ENCODE results near the gene ELMOD1.

Gene ELMOD1

DNA sequence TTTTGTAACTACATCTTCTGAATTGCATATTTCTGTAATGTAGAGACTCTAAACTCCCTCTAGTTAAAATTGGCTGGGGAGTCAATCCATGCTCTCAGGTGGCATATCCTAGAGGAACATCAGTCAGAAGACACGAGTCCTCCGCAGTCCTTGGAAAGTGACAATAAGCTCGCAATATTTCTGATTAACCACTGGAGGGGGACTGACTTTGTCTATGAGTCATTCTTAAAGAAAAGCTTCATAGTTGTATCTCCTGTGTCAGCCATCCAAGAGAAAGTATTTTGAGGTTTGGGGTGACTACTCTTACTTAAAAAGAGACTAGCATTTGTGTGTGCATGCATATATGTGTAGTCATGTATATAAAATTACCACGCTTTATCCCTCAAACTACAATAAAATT lies 60.7 kb downstream of the ELMOD1 start:
- DNase-seq: no peak

DNA sequence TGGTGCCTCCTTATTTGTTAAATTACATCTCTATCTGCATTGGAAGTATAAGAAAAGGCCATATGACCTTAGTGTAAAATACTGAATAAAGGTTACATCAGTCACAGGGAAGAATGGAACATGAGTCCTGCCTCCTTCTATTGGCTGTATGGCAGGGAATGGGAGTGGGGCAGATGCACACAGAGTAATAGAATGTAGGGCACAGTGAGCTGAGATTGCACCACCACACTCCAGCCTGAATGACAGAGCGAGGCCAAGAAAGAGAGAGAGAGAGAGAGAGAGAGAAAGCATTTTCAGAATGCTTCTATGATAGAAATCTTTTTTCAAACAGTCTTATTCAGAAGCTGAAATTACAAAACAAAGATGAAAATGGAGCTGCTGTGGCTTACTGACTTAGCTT lies 62.1 kb downstream of the ELMOD1 start:
- no peak for DNase-seq

DNA sequence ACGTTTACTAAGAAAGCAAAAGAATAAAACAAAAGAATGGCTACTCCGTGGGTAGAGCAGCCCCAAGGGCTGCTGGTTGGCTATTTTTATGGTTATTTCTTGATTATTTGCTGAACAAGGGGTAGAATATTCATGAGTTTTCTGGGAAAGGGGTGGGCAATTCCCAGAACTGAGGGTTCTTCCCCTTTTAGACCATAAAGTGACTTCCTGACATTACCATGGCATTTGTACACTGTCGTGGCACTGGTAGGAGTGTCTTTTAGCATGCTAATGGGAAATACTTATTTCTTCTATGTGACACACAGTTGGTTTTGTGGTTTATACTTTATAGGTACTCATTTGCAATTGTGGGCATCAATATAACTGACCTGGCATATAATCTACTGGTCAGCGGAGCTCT lies 64.7 kb downstream of the ELMOD1 start:
- DNase-seq: no peak

DNA sequence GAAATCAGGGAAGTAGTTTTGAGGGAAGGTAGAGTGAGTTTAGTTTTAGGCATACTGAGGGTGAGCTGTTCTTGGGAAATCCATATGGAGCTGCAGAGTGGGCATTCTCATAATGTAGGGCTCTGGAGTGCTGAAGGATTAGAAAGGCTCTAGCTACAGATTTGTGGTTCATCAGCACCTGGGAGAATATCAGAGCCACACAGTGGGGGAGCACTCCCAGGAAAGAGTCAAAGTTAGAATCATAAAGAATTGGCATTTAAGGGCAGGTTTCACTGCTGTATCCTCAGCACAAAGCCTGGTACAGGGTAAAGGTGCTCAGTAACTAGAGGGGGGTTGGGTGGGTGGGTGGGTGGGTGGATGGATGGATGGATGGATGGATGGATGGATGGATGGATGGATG lies 68.4 kb downstream of the ELMOD1 start:
- DNase-seq: no peak

DNA sequence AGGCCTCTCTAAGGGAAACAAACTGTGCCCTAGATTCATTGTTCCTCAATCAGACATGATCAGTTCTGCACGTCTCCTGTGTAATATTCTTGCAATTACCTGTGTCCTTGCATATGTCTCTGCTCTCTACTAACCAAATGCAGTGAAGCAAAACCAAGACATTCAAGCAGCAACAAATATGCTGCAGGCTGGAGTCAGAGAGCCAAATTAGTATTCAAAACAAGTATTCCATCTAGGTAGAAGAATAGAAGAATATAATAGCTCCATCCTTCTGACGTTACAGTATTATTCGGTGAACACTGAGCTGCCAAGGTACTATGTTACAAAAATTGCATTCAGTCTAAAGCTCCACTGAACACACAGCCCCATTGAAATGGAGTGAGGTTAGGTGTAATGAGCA lies 69.1 kb downstream of the ELMOD1 start:
- no peak for DNase-seq

DNA sequence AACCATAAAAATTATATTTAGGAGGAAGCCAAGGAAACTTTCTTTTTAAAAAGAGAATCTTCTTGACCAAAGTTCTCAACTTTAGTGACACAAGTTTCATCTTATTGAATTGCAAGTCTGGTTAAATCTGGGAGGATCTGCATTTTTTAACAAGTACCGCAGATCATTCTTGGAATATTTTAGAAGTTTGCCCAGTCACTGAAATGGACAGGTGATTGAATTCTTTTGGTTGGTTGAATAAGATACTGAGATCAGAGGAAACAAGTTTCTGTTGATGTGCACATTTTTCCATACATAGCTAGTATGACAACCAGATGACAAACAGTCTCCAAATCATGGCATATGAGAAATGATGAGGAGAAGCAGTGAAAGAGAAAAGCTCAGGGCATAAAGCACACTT lies 70.7 kb downstream of the ELMOD1 start:
- no peak for DNase-seq

DNA sequence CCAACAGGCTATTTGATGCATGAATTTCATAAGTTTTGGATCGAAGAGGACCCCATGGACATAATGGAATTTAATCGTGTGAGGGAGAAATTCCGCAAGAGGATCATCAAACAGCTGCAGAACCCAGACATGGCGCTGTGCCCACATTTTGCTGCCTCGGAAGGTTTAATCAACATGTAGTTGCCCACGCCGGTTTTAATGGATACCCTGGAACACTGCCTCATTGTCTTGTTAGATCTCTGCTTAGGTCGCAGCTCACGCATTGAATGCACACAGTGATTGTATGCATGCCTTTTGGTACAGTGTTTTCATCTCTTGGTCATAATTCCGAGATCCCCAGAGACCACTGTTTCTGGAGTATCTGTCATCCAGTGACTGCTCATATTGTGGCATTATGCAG lies 74.1 kb downstream of the ELMOD1 start:
- no peak for DNase-seq

DNA sequence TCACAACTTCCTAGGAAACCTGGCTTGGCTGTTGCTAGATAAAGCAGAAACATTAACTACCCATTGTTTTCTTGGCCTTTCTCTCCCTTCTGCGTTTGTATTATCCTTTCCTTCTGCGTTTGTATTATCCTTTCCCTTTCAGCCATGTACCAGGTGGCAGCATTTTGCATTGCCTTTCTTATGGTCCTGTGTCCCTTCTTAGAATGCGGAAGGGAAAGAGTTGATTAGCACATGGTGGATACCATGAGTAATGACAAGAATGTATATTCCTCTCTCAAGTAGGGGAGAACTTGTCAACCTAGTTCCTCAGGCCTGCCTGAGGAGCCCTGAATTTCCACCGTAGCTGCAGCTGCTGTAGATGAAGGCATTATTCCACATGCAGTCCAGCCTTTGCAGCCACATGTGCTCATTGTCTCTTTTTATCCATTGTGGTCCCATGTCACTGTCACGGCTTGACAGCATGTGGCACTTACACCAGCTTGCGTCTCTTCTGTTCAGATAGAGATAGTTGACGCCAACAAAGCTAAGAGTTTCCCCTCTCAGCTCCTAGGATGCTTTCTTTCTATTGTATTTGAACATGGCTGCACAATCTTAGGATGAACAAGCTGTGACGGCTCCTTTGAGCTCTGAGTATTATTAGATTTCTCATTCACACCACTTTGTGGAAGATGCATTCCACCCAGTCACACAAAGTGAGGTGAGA lies 76.1 kb downstream of the ELMOD1 start:
- no peak for DNase-seq

DNA sequence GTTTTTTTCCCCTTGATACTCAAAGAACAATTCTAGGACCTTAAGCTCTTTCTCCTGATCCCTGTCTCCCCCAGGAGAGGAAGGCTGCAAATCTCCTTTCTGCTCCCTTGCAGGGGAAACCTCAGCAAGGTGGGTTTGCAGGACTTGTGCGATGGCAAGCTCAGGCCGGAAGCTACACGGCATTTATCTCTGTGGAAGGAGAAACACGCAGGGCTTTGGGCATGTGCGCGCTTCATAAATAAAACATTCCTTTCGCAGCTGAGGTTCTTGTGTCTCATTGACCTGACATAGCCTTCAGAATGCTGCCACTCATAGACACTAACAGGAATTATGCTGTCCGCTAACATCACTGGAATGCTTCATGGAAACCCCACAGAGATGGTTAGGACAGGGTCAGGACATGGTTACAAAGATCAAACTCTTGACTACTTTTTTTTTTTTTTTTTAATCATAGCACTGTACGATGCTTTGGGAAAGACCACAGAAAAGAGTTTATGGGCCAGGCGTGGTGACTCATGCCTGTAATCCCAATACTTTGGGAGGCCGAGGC lies 78.3 kb downstream of the ELMOD1 start:
- no peak for DNase-seq

DNA sequence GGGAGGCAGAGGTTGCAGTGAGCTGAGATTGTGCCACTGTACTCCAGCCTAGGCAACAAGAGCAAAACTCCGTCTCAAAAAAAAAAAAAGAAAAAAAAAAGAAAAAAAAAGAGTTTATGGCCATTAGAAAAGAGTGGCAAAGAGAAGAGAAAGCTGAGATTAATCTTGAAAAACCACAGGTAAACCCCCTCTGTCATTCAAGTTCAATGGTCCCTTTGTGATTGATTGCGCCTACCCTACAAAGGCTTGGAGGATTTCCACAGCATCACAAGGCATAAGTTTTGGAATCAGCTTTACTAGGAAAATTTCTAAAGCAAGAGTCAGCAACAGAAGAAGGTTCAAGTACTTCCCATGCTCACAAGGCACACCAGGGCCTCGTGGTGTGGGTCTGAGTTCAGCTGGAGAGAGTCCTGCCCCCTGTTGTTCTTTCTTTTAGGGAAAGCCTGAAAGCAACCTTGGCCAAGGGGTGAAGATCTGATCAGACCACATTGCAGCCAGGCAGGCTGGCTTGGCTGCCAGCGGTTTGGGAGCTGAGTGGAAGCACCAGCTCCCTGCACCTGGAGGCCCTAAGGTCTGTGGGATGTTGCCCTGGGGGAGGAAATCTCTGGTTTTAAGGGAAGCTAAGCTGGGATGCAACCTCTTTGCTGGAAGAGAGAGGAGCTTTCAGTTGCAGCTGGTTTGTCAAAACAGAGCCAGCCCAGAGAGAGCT lies 79.1 kb downstream of the ELMOD1 start:
- DNase-seq: no peak

DNA sequence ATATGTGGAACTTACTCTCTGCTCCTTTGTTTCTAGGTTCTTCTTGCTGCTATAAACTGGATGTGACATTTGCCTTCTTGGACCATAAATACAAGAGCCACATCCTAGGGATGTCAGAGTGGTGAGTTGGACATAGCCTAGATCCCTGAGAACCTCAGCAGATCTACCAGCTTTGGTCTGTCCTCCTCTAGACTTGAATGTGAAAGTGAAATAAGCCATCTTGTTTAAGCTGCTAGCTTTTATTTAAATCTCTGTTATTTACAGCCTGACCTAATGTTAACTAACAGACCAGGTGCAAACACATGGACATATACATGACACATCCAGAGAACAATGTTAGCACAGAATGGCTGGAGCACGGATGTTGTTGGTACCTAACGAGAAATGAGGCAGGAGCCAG lies 85.0 kb downstream of the ELMOD1 start:
- DNase-seq: no peak

DNA sequence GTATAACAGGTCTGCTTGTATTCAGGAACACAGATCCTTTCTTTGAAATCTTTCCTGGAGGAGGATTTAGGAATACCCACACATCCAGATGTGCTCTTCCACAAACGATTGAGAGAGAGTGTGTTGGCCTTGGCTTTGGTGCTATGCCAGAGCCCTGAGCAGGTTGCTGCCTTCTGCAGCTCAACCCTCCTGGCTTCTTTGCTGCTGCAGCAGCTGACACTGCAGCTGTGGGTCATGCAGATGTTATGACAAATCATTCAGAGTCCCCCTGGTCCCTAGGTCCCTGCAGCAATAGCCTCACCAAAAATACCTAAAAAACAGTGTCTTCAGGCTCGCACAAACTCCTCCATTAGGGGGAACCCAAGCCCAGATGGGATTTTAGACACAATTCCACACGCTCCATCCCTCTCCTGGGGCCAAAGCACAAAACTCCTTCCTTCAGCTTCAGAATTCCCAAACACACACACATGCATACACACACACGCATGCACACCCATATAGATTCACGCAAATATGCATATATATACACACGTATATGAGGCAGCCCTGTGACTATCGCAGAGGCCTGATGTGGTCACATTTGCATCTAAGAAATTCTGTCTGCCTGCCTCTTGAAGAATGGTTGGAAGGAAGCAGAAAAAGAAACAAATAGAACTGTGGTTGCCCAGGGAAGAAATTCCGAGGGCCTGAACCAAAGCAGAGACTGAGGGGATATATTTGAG lies 85.5 kb downstream of the ELMOD1 start:
- no peak for DNase-seq

DNA sequence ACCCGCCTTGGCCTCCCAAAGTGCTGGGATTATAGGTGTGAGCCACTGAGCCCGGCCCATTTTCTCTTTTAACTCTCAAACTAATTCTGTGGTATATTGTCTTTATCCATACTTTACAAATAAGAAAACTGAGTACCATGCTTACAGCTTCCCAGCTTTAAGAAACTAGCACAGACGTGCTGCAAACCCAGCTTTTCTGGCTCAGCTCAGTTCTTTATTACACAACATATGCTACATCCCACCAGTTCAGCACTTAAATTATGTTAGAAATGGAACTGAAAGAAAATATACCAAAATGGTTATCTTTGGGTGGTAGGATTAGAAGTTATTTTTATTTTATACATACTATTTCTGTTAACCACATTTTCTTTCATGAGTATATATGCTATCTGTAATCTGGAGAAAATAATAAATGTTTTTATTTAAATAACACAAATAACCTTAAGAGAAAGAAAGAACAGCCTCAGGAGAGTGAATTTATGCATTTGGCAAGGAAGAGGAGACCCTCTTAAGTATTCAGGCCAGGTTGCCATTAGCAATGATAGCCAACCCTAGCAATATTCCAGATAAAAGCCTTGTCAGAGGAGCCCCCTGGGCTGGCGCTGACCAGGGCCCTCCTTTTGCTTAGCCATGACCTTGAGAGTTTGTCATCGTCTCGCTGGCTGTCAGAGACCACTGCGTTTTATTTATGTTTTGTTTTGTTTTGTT lies 87.1 kb downstream of the ELMOD1 start:
- DNase-seq: no peak

DNA sequence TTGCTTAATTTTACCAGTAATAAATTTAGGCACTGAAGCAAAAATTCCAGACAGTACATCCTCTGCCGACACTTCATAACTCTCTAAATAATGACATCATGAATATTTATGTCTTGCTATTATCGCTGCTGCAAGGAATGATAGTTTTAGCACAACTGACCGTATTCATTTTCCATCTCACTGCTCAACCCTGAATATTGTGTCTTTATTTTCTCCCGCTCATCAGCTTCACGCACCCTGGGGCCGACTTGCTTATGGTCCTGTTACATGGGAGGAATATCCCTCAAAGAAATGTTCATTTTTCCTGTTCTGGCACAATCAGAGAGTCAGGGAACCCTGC lies 87.7 kb downstream of the ELMOD1 start:
- no peak for DNase-seq

DNA sequence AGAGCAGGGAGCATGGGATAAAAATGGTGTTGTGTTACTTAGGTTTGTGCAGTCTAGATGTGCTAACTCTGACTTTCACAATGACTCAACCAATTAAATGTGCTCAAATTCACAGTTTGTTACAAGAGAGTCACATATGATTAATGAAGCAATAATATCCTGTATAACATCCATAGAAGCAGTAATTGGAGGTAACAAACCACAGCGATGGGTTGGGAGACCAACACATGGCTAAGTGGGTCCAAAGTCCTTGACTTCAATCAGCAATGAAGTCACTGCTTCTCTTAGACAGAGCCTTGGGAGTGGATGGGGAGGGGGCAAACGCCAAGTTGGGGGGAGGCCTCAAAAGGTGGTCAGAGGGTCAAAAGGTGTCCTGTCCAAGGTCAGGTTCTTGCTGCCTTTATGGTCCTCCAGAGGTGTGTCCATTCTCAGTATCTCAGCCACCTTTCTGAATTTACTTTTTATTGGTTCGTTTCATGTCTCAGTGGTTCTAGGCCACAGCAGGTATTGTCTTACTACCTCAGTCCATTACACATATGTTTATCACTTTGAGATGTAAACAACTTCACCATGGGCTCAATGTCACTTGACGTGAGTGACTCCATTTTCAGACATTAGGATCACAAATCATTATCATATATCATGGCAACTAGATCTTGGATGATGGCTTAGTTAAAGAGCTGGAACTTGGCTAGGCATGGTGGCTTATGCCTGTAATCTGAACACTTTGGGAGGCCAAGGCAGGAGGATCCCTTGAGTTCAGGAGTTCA lies 88.5 kb downstream of the ELMOD1 start:
- DNase-seq: no peak

DNA sequence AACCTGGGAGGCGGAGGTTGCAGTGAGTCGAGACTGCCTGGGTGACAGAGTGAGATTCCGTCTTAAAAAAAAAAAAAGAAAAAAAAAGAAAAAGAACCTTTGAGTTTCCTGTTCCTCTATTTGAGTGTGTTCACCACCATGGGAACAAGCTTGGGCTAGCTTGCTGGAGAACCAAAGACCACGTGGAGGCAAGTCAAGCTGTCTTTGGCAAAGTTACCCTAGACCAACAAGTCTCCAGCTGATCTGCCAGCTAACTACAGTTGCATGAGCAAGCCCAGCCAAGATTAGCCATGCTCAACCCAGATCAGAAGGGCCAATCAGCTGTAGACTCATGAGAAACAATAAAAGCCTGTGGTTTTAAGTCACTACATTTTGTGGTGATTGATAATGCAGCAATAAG lies 91.2 kb downstream of the ELMOD1 start:
- no peak for DNase-seq

DNA sequence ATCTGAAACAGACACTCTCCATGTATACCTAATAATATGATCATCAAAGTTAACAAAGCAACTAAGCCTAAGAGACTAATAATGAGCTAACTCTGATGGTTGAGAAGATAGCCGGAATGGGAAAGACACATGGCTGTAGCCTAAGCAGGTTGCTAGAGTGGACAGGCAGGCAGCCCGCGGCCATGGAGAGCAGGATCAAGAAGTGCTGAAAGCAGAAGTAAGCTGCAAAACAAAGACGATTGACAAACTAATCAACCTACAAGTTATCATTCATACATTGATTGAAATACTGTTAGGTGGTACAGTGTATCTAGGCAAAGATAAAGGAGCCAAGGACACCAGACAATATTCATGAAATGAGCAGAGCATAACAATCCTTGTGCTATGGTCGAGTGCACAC lies 91.6 kb downstream of the ELMOD1 start:
- DNase-seq: no peak

DNA sequence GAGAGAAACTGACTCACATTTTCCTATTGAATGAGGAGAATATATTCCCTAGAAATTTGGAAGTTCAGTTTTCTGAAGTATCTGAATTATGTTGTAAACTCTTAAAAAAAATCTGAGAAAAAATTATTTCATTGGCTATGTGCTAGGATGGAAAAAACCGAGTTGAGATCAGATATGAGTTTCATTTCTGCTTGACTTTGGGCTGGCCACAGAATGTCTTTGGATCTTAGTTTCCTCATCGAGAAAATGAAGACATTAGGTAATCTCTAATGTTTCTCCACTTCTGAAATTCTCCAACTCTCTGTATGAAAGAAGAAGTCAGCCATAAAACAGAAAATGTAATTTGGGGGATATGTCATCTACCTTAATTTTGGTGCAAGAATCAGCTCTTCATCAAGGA lies 92.1 kb downstream of the ELMOD1 start:
- DNase-seq: no peak

DNA sequence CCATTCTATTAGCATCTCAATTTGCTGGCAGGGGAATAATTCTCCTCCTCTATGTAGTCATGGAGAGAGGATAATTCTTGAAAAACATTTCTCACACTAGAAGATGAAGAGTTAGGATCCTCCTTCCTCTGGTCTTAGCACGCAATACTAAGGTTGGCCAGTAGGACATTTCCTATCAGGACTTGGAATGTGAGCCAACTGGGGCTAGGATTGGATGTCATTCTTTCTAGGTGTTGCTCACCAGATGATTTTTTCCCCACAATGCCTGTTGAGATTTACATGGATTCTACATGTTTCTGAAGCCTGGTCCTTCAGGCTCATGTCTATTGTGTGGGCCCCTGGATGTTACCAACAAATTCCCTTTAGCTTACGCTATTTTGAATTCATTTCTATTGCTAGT lies 92.9 kb downstream of the ELMOD1 start:
- no peak for DNase-seq

DNA sequence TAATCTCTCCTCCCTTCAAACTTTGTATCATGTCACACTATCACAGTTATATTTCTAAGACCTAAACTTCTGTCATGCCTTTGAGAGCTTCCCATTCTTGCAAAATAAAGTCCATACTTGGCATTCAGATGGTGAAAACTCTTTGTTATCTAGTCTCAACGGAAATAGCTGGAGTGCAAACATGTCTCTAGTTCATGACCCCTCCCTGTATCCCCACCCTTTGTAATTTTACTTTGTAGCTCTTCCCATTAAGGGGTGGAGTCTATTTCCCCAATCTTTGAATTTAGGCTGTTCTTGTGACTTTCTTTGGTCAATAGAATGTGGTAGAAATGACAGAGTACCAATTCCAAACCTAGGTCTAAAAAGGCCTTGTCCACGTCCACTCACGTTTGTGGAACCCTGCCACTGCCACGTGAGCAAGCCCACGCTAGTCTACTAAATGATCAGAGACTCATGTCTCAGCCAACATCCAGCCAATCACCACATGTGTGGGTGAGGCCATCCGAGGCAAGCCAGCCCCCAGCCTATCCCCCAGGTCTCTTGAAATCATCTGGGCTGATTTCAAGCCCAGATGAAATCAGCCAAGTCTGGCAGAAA lies 97.5 kb downstream of the ELMOD1 start:
- no peak for DNase-seq

DNA sequence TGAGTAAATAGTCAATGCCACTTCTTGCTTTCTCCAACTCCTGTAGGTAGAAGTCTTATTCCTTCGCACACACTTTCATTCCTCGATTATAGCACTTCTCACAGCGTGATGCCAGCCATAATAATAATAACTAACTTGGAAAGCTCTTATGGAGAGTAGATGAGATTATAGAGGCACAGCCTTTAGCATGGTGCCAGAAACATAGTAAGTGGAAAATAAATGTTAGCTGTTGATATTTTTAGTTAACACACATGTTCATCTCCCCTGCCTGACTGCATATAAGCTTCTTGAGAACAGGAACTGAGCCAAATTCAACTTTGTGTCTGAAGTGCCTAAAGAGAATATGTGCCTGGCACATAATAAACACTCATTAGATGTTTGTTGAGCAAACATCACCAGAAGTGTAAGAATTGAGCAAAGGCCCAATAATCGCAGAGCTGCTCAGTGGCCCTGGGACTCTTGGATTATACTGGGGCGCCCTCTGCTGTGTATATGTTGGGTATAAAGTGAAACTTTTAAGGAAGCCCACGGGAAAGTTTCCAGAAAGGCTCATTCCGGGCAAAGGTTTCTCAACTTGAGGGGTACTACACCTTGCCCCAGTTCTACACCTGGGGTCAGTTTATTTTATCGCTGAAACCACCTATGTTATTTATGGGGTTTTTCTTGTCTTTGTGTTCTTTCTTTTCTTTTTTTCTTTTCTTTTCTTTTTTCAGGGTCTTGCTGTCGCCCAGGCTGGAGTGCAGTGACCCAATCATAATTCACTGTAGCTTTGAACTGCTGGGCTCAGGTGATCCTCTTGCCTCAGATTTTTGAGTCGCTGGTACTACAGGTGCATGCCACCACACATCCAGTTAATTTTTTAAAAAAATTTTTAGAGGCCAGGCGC lies 98.6 kb downstream of the ELMOD1 start:
- DNase-seq: peak; percentile 16
